ENCODE results near the gene MESP1.
"Not testable (repeated sequence)": the region's sequence is repeated elsewhere in the genome, so short reads cannot be mapped to it uniquely, and the experiment has no call there.

Gene MESP1

GRCh38 chr15:89750560-89751542 lies at the start of gene MESP1:
MESP1 (minus strand) TSS chr15:89751249; CDS start chr15:89751231, 18 bp downstream.
- peak; percentile 85 to 95 for DNase-seq

- DNase-seq = no peak
Observed at GRCh38 chr15:89799918-89800498, 49.0 kb upstream of the MESP1 start.

GRCh38 chr15:89799011-89799911 lies 48.2 kb upstream of the MESP1 start:
- DNase-seq = peak in 1 of 2 experiments; percentile 12

GRCh38 chr15:89797678-89798201 lies 46.7 kb upstream of the MESP1 start:
- no peak for DNase-seq

GRCh38 chr15:89795996-89796395 lies 44.9 kb upstream of the MESP1 start:
- no peak for DNase-seq

- no peak for DNase-seq
Observed at GRCh38 chr15:89794627-89795241, 43.7 kb upstream of the MESP1 start.

- DNase-seq = no peak
Observed at GRCh38 chr15:89792106-89792805, 41.2 kb upstream of the MESP1 start.

GRCh38 chr15:89790661-89791060 lies 39.6 kb upstream of the MESP1 start:
- no peak for DNase-seq

GRCh38 chr15:89790206-89790605 lies 39.2 kb upstream of the MESP1 start:
- DNase-seq = no peak

- not testable (repeated sequence) for DNase-seq
Observed at GRCh38 chr15:89788585-89788984, 37.5 kb upstream of the MESP1 start.

- DNase-seq = no peak
Observed at GRCh38 chr15:89787944-89788343, 36.9 kb upstream of the MESP1 start.

GRCh38 chr15:89785774-89786140 lies 34.7 kb upstream of the MESP1 start:
- DNase-seq = no peak

- DNase-seq = no peak
Observed at GRCh38 chr15:89785064-89785773, 34.2 kb upstream of the MESP1 start.

- no peak for DNase-seq
Observed at GRCh38 chr15:89784686-89784960, 33.6 kb upstream of the MESP1 start.

- DNase-seq = no peak
Observed at GRCh38 chr15:89783861-89784685, 33.0 kb upstream of the MESP1 start.

- DNase-seq = peak; percentile 19 to 69
Observed at GRCh38 chr15:89783111-89783860, 32.2 kb upstream of the MESP1 start.

GRCh38 chr15:89782619-89782950 lies 31.5 kb upstream of the MESP1 start:
- not testable (repeated sequence) for DNase-seq

GRCh38 chr15:89781891-89782618 lies 31.0 kb upstream of the MESP1 start:
- no peak for DNase-seq

- DNase-seq = no peak
Observed at GRCh38 chr15:89781055-89781454, 30.0 kb upstream of the MESP1 start.
